Measurements from ENCODE around the gene WDR93.

- TF ChIP-seq EZH2 (IDR thresholded peaks at IDR 0.05; ENCODE audit: borderline replicate concordance), result no peak
- TF ChIP-seq, protein P1, sequence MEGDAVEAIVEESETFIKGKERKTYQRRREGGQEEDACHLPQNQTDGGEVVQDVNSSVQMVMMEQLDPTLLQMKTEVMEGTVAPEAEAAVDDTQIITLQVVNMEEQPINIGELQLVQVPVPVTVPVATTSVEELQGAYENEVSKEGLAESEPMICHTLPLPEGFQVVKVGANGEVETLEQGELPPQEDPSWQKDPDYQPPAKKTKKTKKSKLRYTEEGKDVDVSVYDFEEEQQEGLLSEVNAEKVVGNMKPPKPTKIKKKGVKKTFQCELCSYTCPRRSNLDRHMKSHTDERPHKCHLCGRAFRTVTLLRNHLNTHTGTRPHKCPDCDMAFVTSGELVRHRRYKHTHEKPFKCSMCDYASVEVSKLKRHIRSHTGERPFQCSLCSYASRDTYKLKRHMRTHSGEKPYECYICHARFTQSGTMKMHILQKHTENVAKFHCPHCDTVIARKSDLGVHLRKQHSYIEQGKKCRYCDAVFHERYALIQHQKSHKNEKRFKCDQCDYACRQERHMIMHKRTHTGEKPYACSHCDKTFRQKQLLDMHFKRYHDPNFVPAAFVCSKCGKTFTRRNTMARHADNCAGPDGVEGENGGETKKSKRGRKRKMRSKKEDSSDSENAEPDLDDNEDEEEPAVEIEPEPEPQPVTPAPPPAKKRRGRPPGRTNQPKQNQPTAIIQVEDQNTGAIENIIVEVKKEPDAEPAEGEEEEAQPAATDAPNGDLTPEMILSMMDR (IDR thresholded peaks at IDR 0.05; ENCODE audit: poor library complexity), result no peak
These were observed 78.8 kb downstream of the WDR93 start for GRCh38 chr15:89769366-89769765.
